ENCODE results near the gene GRIK3. TPM values are rescaled to one million over a fixed set of nuclear protein-coding genes. Genes with fewer than 3 reads are reported as not detected.
"Not testable (repeated sequence)": the region's sequence is repeated elsewhere in the genome, so short reads cannot be mapped to it uniquely, and the experiment has no call there.

GRIK3 gene
- total and polyA plus RNA-seq, 7 donors: 0.03 to 0.15 (median 0.04) TPM; not detected in 2

- ATAC-seq: no peak
- Histone ChIP-seq H3K4me3 (no peak overlapping the region), H3K27ac (no peak overlapping the region), H3K27me3 (ENCODE audit: insufficient read depth in 3 of 3, low read length in 2 of 3) (peaks cover 0 to 6% (median 0%) of the 10 kb centered on the region in 3 donors), H3K4me1 (no peaks in the 10 kb centered on the region), H3K9me3 (no peaks in the 10 kb centered on the region), H3K36me3 (ENCODE audit: insufficient read depth in 1 of 2, low read depth in 1 of 2) (no peaks in the 10 kb centered on the region)
- TF ChIP-seq CTCF (IDR thresholded peaks at IDR 0.05): no peak
- DNase-seq: no peak
- intact Hi-C loops (cut with DNase I): no loop called here
- 43 to 46% (median 44%) methylated on average over 10 of the region's 10 CpGs for WGBS, 3 donors
Measured at GRCh38 chr1:36909946-36910725, 124.2 kb downstream of the GRIK3 start.

GRCh38 chr1:36909359-36909758 lies 125.0 kb downstream of the GRIK3 start:
- 85 to 91% (median 85%) methylated on average over 10 of the region's 10 CpGs for WGBS, 3 donors
- H3K4me1 ChIP-seq; DNase-seq; H3K27ac ChIP-seq; H3K27me3 ChIP-seq (ENCODE audit: insufficient read depth in 3 of 3, low read length in 2 of 3); intact Hi-C loops (cut with DNase I); H3K4me3 ChIP-seq; ATAC-seq; H3K36me3 ChIP-seq (ENCODE audit: insufficient read depth in 1 of 2, low read depth in 1 of 2); H3K9me3 ChIP-seq: not testable (repeated sequence)

- ATAC-seq (no peak), DNase-seq (no peak)
- Histone ChIP-seq H3K27me3 (ENCODE audit: insufficient read depth in 3 of 3, low read length in 2 of 3) (no peaks in the 10 kb centered on the region), H3K9me3 (no peaks in the 10 kb centered on the region), H3K4me1 (no peaks in the 10 kb centered on the region), H3K27ac (no peak overlapping the region), H3K36me3 (ENCODE audit: insufficient read depth in 1 of 2, low read depth in 1 of 2) (no peaks in the 10 kb centered on the region), H3K4me3 (no peak overlapping the region)
- no peak for TF ChIP-seq CTCF (IDR thresholded peaks at IDR 0.05)
- intact Hi-C loops (cut with DNase I): no loop called here
- 66 to 78% (median 75%) methylated on average over 3 of the region's 3 CpGs for WGBS, 3 donors
Measured at GRCh38 chr1:36908096-36908495, 126.2 kb downstream of the GRIK3 start.

- H3K4me1 ChIP-seq: no peaks in the 10 kb centered on the region
- no peak overlapping the region for H3K4me3 ChIP-seq
- H3K27me3 ChIP-seq (ENCODE audit: insufficient read depth in 3 of 3, low read length in 2 of 3): no peaks in the 10 kb centered on the region
- intact Hi-C loops (cut with DNase I): no loop called here
- H3K27ac ChIP-seq: no peak overlapping the region
- no peak for ATAC-seq
- no peak for DNase-seq
- TF ChIP-seq CTCF (IDR thresholded peaks at IDR 0.05): no peak
- H3K9me3 ChIP-seq: no peaks in the 10 kb centered on the region
- 62 to 69% (median 67%) methylated on average over 3 of the region's 3 CpGs for WGBS, 3 donors
- no peaks in the 10 kb centered on the region for H3K36me3 ChIP-seq (ENCODE audit: insufficient read depth in 1 of 2, low read depth in 1 of 2)
Measured at GRCh38 chr1:36906555-36906954, 127.8 kb downstream of the GRIK3 start.

GRCh38 chr1:36905941-36906340 lies 128.4 kb downstream of the GRIK3 start:
- H3K36me3 ChIP-seq (ENCODE audit: insufficient read depth in 1 of 2, low read depth in 1 of 2): no peaks in the 10 kb centered on the region
- DNase-seq (no peak), ATAC-seq (no peak)
- H3K27me3 ChIP-seq (ENCODE audit: insufficient read depth in 3 of 3, low read length in 2 of 3): peaks cover 0 to 2% (median 0%) of the 10 kb centered on the region in 3 donors
- H3K4me1 ChIP-seq: no peaks in the 10 kb centered on the region
- no peak overlapping the region for H3K4me3 ChIP-seq
- no peak overlapping the region for H3K27ac ChIP-seq
- no peaks in the 10 kb centered on the region for H3K9me3 ChIP-seq
- intact Hi-C loops (cut with DNase I): no loop called here
- 80 to 85% (median 83%) methylated on average over 3 of the region's 3 CpGs for WGBS, 3 donors
- no peak for TF ChIP-seq CTCF (IDR thresholded peaks at IDR 0.05)
